OCI-LY7 (cell line): ENCODE measurements around the gene RMND5B. TPM values are rescaled to one million over a fixed set of nuclear protein-coding genes. Genes with fewer than 3 reads are reported as not detected.
A peak's percentile ranks its signal among the peaks of the same experiment; 100 is the strongest.

Experiments
- BruUV-seq: library from RNA; stranded (reverse); fragments of 400-500 nt; replicated peaks from 2 replicates; lab custom pipeline; 2021; lab: Mats Ljungman, UMichigan
- CTCF ChIA-PET: fragments of 300-600 bp; sonication (Branson Sonifier 250); formaldehyde crosslinking; loops from one replicate; lab custom pipeline; 2022; ENCODE audit warnings: antibody characterized with exemption; ENCODE audit not compliant: unreplicated experiment; lab: Charles Lee
- POLR2A ChIA-PET: fragments of 300-600 bp; sonication (Branson Sonifier 250); formaldehyde crosslinking; loops from one replicate; lab custom pipeline; 2022; ENCODE audit warnings: antibody characterized with exemption; lab: Charles Lee
- DNase-seq: peaks from one replicate; pipeline ENCODE4 v3.0.0-alpha.2; 2015; ENCODE audit warnings: low spot score
- H2AFZ ChIP-seq: fragments of 200-600 bp; sonication (generic), shearing (Covaris generic); 2 replicates; pipeline ENCODE4 v1.6.1; 2014; ENCODE audit warnings: mild to moderate bottlenecking, antibody characterized with exemption, low read length, moderate library complexity
- H3K27ac ChIP-seq: fragments of 200-600 bp; sonication (generic); 2 replicates; pipeline ENCODE4 v1.5.1; 2014; ENCODE audit warnings: mixed run types, low read depth, mild to moderate bottlenecking, moderate library complexity, low read length, inconsistent platforms; ENCODE audit not compliant: poor library complexity, severe bottlenecking
- H3K36me3 ChIP-seq: fragments of 200-600 bp; sonication (generic); 2 replicates; pipeline ENCODE4 v1.6.1; 2014; ENCODE audit warnings: mild to moderate bottlenecking, antibody characterized with exemption, low read length, moderate library complexity, mixed read lengths; ENCODE audit not compliant: insufficient read depth
- H3K4me1 ChIP-seq: fragments of 200-600 bp; sonication (generic); 2 replicates; pipeline ENCODE4 v1.5.1; 2014; ENCODE audit warnings: mild to moderate bottlenecking, low read length; ENCODE audit not compliant: insufficient read depth, poor library complexity, severe bottlenecking
- H3K4me2 ChIP-seq: fragments of 200-600 bp; sonication (generic); 2 replicates; pipeline ENCODE4 v1.6.1; 2014; ENCODE audit warnings: mild to moderate bottlenecking, low read length
- H3K4me3 ChIP-seq: fragments of 200-600 bp; sonication (generic); 2 replicates; pipeline ENCODE4 v1.5.1; 2014; ENCODE audit warnings: mild to moderate bottlenecking, low read depth, low read length; ENCODE audit not compliant: poor library complexity, severe bottlenecking
- H3K79me2 ChIP-seq: fragments of 200-600 bp; sonication (generic); 2 replicates; pipeline ENCODE4 v1.6.1; 2016; ENCODE audit warnings: low read depth, mild to moderate bottlenecking, low read length, moderate library complexity, mixed read lengths; ENCODE audit not compliant: insufficient read depth
- H3K9me2 ChIP-seq: fragments of 200-600 bp; sonication (generic); 2 replicates; pipeline ENCODE4 v1.6.1; 2016; ENCODE audit warnings: mild to moderate bottlenecking, low read length, mixed read lengths; ENCODE audit not compliant: insufficient read depth
- H3K9me3 ChIP-seq: fragments of 200-600 bp; sonication (generic); 2 replicates; pipeline ENCODE4 v1.6.1; 2014; ENCODE audit warnings: mild to moderate bottlenecking, mixed run types, low read length, mixed read lengths
- H4K20me1 ChIP-seq: fragments of 200-600 bp; sonication (generic); 2 replicates; pipeline ENCODE4 v1.6.1; 2014; ENCODE audit warnings: mild to moderate bottlenecking, antibody characterized with exemption, low read length, moderate library complexity, mixed read lengths; ENCODE audit not compliant: insufficient read depth
- EZH2phosphoT487 ChIP-seq: fragments of 200-600 bp; sonication (generic); IDR thresholded peaks from 2 replicates; pipeline ENCODE4 v1.6.1; 2018; ENCODE audit warnings: low read depth, borderline replicate concordance, mild to moderate bottlenecking, mixed run types, antibody characterized with exemption, low read length, moderate library complexity, mixed read lengths
- intact Hi-C: fragments of 100-400 bp; cut with micrococcal nuclease; formaldehyde crosslinking; loops from one replicate; pipeline ENCODE4 v1.10.0; 2022; ENCODE audit not compliant: unreplicated experiment
- total RNA-seq, 2 experiments: library from RNA; depleted of rRNA in 1 of 2; stranded (reverse); fragments of >200 nt in 1 of 2; shearing (Covaris generic) in 1 of 2; gene quantifications; 2 replicates each; pipeline ENCODE4 v1.2.3, GENCODE V29; 2014 to 2022
- TF ChIP-seq, protein P1 (sequence below): fragments of 200-600 bp; sonication (generic); conservative IDR thresholded peaks from 2 replicates; pipeline ENCODE4 v1.5.1; 2014; ENCODE audit warnings: mild to moderate bottlenecking, antibody characterized with exemption, low read length, moderate library complexity, mixed read lengths

The RMND5B gene
- total RNA-seq, 2 experiments from 2014 or later: 63.2 to 68.3 TPM

DNA sequence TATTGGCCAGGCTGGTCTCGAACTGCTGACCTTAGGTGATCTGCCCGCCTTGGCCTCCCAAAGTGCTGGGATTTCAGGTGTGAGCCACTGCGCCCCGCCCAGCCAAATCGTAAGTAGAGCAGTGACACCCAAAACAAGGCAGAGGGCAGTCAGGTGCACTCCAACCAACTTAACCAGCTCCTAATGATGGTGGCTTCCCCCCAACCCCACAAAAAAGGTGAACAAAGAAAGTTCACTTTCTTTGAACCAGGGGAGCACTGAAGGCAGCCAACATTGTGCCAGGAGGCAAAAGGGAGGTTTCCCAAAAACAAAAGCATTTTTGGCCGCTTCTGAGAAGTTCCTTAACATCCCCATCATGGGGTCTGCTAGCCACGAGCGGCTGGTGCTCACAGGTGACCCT is 46.8 kb downstream of the RMND5B start:
- H3K9me2 ChIP-seq: no peaks in the 10 kb centered on the region
- H4K20me1 ChIP-seq: no peaks in the 10 kb centered on the region
- no peaks in the 10 kb centered on the region for H3K79me2 ChIP-seq
- BruUV-seq: no TSS peak
- TF ChIP-seq EZH2phosphoT487: no peak
- TF ChIP-seq, protein P1, sequence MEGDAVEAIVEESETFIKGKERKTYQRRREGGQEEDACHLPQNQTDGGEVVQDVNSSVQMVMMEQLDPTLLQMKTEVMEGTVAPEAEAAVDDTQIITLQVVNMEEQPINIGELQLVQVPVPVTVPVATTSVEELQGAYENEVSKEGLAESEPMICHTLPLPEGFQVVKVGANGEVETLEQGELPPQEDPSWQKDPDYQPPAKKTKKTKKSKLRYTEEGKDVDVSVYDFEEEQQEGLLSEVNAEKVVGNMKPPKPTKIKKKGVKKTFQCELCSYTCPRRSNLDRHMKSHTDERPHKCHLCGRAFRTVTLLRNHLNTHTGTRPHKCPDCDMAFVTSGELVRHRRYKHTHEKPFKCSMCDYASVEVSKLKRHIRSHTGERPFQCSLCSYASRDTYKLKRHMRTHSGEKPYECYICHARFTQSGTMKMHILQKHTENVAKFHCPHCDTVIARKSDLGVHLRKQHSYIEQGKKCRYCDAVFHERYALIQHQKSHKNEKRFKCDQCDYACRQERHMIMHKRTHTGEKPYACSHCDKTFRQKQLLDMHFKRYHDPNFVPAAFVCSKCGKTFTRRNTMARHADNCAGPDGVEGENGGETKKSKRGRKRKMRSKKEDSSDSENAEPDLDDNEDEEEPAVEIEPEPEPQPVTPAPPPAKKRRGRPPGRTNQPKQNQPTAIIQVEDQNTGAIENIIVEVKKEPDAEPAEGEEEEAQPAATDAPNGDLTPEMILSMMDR: peak; percentile 40; the same call in 1 of the 2 replicates
- no peak overlapping the region for H3K4me2 ChIP-seq
- H3K4me3 ChIP-seq: no peak overlapping the region
- H3K9me3 ChIP-seq: peaks cover 4% of the 10 kb centered on the region; the same call in 1 of the 2 replicates
- intact Hi-C loops: no loop called here
- ChIA-PET POLR2A (no interaction called here), CTCF (interaction anchor here (0.6 to 1.0 kb wide), 2 partner anchors 25 to 102 kb away, joined by 3 read pairs; no protein-coding TSS in a partner anchor)
- H3K27ac ChIP-seq: no peak overlapping the region
- no peak overlapping the region for H2AFZ ChIP-seq
- H3K4me1 ChIP-seq: peaks cover 9% of the 10 kb centered on the region
- H3K36me3 ChIP-seq: no peaks in the 10 kb centered on the region
- DNase-seq: no peak

DNA sequence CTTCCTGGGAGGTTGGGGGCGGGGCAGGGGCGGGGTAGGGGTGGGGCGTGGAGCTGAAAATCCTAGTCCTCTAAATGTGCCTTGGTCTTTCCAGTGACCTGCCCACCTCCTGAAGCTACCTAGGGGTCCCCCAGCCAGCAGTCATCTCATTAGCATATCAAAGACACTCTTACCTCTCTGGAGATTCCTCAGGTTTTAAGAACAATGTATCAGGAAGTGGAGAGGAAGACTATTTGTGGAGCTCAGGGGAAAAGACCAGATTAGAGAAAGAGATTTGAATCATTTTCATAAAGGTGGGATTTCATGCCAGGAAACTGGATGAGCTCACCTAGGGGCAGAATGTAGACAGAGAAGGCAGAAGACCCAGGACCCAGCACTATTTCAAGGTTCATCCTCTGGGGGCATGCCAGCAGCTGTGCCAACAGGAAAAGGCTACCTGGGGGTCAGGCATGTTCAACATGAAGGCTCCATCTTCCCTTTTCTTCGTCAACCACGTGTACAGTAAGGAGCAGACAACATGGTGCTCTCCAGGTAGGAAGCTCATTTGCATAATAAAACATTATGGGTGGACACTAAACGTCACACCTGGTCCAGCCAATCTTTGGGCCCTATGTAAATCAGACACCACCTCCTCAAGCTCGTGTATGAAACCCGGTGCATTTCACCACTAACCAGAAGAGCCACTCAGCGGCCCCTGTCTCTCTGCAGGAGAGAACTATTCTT is 49.5 kb downstream of the RMND5B start:
- Histone ChIP-seq H2AFZ (no peak overlapping the region), H3K9me2 (no peaks in the 10 kb centered on the region), H3K4me2 (no peak overlapping the region), H3K4me3 (no peak overlapping the region), H4K20me1 (no peaks in the 10 kb centered on the region), H3K79me2 (no peaks in the 10 kb centered on the region), H3K27ac (no peak overlapping the region), H3K36me3 (no peaks in the 10 kb centered on the region), H3K4me1 (peaks cover 9% of the 10 kb centered on the region), H3K9me3 (peaks cover 4% of the 10 kb centered on the region; the same call in 1 of the 2 replicates)
- CTCF ChIA-PET: no interaction called here
- POLR2A ChIA-PET: no interaction called here
- TF ChIP-seq, protein P1: no peak
- intact Hi-C loops: no loop called here
- DNase-seq: no peak
- no TSS peak for BruUV-seq
